Subcutaneous adipose tissue (tissue), 4 donors: ENCODE data around the gene PSEN1. TPM values are rescaled to one million over a fixed set of nuclear protein-coding genes. Genes with fewer than 3 reads are reported as not detected.

ENCODE experiments used
- CTCF ChIP-seq: fragments of 450-650 bp; IDR thresholded peaks from one replicate; pipeline ENCODE4 v1.5.1; 2016; ENCODE audit warnings: low read depth, mild to moderate bottlenecking, control low read depth, antibody characterized with exemption, moderate library complexity
- total RNA-seq, 4 donors: library from RNA; depleted of rRNA; stranded (reverse); fragments of >200 nt; gene quantifications; one replicate each; pipeline ENCODE4 v1.1.0, GENCODE V29; 2016

Gene PSEN1
- total RNA-seq, result 10 to 100 TPM; 58.4 to 87.5 (median 69.9) TPM

- TF ChIP-seq CTCF, result no peak
Observed at GRCh38 chr14:73136387-73137225, at the start of gene PSEN1. PSEN1 (plus strand) TSS chr14:73136507; CDS start chr14:73148020, 11,513 bp downstream.

GRCh38 chr14:73091044-73091443 is 45.3 kb upstream of the PSEN1 start:
- TF ChIP-seq CTCF, result no peak

- no peak for TF ChIP-seq CTCF
Observed at GRCh38 chr14:73097421-73097820, 38.9 kb upstream of the PSEN1 start.

GRCh38 chr14:73100334-73100733 is 36.0 kb upstream of the PSEN1 start:
- TF ChIP-seq CTCF, result no peak

- no peak for TF ChIP-seq CTCF
Observed at GRCh38 chr14:73102806-73103497, 33.4 kb upstream of the PSEN1 start.

GRCh38 chr14:73105050-73105449 is 31.3 kb upstream of the PSEN1 start:
- no peak for TF ChIP-seq CTCF

GRCh38 chr14:73105727-73106126 is 30.6 kb upstream of the PSEN1 start:
- TF ChIP-seq CTCF, result no peak
